ENCODE data around the gene PLA2G5.

DNA sequence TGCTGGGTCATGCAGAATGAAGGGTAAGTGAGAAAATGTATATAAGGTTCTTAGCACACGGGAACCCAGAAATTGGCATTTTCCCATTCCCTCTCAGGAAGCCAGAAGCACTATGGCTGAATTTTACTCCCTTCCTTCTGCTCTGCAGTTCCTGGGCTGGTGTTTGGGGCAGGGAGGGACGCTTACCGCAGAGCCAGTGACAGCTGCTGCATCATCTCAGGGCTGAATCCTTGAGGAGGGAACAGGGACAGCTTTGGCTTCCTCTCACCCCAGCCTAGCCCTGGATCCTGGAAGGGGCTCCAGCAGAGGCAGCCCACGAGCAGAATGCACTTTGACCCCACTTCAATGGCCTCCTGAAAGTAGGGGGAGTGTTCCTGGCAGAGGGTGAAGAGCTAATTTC lies 37.4 kb downstream of the PLA2G5 start:
- TF ChIP-seq CTCF (IDR thresholded peaks at IDR 0.05) (no peak), POLR2A (IDR thresholded peaks at IDR 0.05) (no peak)
